HG02970 (cell line): Measurements from ENCODE around the gene UBAC1.
"Not testable (repeated sequence)": the region's sequence is repeated elsewhere in the genome, so short reads cannot be mapped to it uniquely, and the experiment has no call there.

Source experiments
- ATAC-seq: cut with Tn5 transposase; IDR thresholded peaks from one replicate; pipeline ENCODE4 v1.9.1; 2021; ENCODE audit warnings: mild to moderate bottlenecking, moderate library complexity, moderate number of reproducible peaks; ENCODE audit not compliant: unreplicated experiment, low FRiP score

The UBAC1 gene

DNA sequence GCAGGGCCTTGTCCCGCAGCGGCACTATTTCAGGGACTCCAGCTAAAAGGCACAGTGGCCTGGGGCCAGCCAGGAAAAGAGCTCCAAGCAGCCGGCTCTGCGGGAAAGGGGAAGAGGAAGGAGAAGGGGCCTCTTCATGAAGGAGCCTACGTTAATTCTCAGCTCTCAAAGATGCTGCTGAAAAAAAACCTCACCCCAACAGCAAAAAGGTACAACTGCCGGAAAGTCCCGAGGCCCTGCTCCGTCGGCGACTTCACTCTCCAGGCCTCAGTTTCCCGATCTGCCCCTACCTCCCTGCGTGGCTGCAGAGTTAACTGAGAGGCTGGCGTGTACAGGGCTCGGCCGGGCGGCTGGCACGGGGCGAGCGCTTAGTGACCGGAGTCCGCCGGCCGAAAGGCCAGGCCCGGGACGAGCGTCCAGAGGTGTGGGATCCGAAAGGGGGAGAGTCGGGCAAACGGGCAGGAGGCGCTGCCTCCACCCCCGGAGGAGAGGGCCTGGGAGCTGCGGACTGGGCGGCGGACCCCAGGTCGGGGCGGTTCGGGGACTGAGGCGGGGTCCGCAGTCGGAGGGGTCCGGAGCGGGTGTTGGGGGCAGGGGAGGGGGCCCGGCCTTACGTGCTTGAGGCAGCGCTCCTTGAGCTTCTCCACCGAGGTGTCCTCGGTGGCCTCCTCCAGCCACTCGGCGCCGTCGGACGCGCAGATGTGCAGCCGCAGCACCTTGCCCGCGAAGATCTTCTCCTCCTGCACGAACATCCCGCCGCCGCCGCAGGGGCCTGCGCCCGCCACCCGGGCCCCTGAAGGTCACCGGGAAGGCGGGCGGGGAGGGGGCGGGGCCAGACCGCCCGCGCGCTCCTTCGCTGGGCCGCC lies 529 bp downstream of the UBAC1 start:
- no peak for ATAC-seq

DNA sequence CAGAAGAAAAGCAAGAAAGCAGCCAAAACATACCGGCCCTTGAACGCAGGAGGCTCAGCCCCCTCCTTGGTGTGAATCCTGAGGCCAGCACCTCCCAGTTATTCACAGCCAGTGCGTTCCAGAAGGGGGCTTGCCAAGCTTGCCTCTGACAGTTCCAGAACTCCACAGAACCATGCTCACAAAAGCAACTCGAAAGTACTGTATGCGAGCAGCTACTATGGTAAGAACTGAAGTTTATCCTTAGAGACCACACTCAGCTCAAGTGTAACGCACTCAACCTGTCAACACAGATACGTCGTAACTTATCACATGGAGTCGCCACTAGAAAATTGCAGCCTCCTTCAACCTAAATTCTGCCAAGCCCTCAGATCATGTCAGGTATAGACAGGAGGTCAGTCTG lies 1.4 kb downstream of the UBAC1 start:
- no peak for ATAC-seq

DNA sequence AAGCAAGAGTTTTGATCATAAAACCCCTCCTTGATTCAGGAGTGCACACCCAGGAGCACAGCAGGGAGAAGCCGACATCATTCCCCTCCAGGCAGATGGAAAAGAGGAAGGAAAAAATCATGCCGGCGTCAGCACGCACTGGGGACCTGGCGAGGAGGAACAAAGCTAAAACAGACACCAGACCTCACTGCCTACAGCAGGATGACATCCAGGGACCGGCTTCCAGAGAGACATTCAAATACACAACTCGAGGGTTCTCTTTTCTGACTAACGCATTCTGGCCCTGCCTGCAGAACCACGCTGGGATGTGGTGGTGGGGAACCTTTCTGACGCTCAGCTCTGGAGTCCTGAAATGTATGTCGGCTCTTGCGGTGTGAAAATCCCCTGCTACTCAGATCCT lies 2.7 kb downstream of the UBAC1 start:
- no peak for ATAC-seq

DNA sequence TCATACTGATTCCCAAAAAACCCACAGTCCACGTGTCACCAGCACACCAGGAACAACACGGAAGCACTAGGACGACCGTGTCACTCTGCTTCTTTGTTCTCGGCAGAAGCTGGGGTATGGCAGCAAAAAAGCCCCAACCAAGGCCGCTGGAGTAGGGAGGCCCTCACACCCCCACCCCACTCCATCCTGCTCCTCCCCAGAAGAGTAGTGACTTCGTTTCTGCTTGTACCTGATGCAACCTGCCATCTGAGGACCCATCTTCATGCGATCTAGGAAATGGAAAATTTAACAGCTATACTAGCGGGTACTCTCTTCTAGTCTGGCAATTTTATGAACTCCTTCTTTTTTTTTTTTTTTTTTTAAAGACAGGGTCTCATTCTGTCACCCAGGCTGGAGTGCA lies 3.7 kb downstream of the UBAC1 start:
- no peak for ATAC-seq

DNA sequence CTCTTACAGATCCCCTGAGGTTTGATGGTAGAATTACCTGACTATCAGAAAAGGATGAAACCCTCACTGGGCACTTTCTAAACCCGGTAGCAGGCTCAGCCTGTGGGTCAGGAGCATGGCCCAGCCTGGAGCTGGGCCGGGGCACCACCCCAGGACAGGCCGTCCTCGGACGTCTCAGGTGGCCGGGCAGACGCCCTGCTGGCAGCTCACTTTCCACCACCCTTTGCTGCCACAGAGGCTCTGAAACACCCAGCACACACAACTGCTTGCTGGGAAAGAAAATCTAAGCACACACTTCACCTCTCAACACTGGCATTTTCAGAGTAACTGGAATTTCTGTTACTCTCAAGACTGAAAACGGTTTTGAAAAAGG lies 4.4 kb downstream of the UBAC1 start:
- no peak for ATAC-seq

GRCh38 chr9:135955934-135956801 lies 5.0 kb downstream of the UBAC1 start:
- no peak for ATAC-seq

DNA sequence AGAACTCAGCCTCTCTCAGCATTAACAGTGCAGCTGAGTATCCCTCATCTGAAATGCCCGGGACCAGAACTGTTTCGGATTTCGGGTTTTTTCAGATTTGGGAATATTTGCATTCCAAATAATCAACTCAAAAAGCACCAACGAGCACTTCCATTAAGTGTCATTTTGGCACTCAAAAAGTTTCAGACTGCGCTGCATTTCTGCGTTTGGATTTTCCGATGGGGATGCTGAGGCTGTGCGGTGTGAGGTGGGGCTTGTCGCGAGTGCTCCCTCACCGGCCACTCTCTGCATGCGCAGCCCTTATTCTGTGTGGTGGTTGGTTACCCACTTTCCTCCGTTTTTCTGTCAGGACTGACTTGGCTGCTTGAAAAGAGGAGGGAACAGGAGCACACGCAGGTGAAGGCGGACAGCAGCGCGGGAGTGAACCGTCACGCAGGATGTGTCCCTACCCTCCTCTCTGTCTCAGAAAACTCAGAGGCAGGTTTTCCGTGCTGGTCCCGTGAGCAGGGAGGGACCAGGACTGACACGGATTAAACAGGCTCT lies 8.4 kb downstream of the UBAC1 start:
- no peak for ATAC-seq

DNA sequence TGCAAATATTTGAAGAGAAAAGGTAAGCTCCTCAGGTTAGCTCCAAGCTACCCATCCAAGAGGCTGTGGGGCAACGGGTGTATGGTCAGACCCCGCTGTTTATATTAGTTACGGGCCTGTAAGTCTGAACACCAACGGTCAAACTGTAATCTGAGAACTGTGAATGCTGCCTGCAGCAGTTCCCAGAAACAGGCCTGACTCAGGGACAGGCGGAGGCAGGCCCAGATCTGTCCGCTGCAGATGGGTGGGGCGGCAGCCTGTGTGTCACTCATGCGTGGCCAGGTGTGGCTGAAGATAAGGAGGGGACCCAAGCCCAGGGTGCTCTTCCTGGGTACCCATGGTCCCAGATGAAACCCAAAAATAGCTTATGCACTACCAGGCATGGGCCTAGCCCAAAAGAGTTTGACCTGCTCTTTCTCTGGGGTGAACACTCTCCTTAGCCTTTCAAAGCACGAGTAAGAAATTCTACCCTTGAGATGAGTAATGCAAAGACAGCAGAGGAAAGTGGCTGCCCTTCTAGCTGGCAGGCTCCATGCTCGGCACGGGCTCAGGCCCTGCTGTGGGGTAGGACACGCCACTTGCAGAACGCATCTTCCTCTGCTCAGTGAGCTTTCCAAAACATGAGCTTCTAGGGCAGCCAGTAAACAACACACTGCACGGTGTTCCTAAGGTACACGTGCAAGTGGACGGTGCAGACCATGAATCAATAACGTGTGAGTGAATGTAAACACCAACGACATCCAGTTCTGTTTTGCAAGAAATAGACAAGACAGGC lies 9.1 kb downstream of the UBAC1 start:
- no peak for ATAC-seq

- ATAC-seq: not testable (repeated sequence)
Measured at GRCh38 chr9:135951310-135951709, 9.9 kb downstream of the UBAC1 start.

DNA sequence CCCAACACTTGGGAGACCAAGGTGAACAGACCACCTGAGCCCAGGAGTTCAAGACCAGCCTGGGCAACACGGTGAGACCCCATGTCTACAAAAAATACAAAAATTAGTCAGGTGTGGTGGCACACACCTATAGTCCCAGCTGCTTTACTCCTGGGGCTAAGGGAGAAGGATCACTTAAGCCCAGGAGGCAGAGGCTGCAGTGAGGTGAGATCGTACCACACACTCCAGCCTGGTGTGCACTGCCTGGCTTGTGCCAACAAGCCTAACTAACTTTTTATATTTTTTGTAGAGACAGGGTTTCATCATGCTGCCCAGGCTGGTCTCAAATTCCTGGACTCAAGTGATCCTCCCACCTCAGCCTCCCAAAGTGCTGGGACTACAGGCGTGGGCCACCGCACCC lies 10.3 kb downstream of the UBAC1 start:
- ATAC-seq: not testable (repeated sequence)

DNA sequence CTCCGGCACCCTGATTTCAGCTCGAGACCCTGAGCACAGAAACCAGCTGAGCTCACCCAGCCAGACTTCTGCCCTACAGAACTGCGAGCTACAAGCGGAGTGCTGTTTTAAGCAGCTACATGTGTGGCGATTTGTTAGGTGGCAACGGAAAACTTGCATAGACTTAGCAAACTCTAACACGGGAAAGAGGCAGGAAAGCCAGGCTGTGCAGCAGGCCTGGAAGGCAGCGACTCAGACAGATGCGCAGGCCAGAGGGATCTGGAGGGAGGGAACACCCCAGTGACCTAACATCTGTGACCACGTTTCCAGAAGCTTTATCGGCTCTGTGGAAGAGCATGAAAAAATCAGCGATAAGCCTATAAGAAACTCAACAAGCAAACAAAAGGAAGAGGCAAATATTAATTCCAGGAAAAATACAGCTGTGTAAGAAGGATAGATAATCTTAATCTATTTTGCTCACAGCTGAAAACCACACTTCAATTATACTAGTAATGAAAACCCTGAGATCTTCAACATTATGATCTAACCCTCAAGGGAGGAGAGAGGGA lies 11.0 kb downstream of the UBAC1 start:
- no peak for ATAC-seq

GRCh38 chr9:135949501-135950134 lies 11.6 kb downstream of the UBAC1 start:
- ATAC-seq: no peak

DNA sequence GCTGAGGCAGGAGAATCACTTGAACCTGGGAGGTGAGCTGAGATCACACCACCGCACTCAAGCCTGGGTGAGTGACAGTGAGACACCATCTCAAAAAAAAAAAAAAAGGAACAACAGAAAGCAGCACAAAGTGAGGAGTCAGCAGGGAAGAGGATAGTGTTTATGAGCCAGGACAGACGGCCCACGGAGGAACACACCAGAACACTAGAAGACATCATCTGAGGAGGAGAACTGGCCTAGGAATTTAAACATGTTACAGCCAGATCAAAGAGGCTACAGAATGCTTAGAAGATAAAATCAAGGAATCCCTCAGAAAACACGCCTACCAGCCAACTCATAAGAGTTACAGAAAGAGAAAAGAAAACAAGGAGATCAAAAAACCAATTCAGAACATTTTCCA lies 12.2 kb downstream of the UBAC1 start:
- ATAC-seq: no peak

DNA sequence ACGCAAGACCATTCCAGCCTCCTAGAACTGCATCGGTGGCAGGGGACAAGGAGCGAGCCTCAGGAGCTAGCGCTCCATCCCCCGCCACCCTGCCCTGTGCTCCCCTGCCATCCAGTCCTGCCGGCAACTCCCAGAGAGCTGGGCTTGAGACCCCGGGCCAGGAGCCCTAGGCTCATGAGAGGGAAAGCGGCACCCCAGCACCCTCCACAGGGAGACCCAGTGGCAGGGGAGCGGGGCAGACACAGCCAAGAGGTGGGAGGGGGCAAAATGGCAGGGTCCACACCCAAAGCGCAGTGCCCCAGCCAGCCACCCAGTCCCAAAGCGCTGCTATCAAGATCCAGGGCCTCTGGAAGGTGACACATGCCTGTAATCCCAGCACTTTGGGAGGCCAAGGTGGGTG lies 12.7 kb downstream of the UBAC1 start:
- ATAC-seq: no peak

DNA sequence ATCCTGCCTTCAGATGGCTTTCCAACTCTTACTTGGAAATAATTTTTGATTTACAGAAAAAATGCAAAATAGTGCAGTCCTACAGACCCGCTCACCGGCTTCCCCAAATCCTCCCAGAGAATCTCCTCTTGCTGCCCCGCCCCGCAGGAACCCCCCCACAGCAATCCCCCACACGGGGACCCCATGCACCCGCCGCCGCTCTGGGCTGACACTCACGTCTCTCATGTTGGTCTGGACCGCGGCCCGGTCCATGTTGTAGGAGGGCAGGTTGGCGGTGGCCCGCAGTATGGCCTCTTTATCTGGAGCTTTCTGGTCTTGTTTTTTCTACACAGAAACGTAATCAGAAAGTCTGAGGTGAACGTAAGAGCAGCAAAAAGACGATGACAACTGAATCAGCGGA lies 13.6 kb downstream of the UBAC1 start:
- no peak for ATAC-seq

DNA sequence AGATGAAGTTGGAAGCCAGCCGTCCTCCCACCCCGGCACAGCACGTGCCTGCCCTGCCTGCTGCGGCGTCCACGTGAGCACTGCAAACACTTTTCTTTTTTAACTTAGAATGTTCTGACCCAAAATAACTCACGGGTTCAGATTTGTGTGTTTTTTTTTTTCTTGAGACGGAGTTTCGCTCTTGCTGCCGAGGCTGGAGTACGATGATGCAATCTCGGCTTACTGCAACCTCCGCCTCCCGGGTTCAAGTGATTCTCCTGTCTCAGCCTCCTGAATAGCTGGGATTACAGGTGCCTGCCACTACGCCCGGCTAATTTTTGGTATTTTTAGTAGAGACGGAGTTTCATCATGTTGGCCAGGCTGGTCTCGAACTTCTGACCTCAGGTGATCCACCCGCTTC lies 14.1 kb downstream of the UBAC1 start:
- ATAC-seq: not testable (repeated sequence)

- no peak for ATAC-seq
Measured at GRCh38 chr9:135946392-135946994, 14.7 kb downstream of the UBAC1 start.

DNA sequence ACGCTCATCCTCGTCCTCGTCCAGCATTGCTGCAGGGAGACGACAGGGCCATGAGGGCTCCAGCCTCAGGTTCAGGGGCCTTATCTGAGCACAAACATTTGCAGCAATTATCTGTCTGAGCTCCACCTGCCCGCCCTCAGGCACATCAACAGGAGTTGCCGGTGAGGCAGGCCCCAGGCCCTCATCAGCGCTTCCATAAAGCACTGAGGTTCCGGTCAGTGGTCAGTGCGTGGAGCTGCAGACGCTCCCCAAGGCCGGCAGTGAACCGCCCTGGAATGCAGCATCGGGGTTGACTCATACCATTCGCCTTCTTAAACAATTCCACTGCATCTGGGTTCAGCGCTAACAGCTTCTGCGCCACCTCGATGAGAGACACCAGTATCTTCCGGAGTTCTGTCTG lies 15.2 kb downstream of the UBAC1 start:
- no peak for ATAC-seq

DNA sequence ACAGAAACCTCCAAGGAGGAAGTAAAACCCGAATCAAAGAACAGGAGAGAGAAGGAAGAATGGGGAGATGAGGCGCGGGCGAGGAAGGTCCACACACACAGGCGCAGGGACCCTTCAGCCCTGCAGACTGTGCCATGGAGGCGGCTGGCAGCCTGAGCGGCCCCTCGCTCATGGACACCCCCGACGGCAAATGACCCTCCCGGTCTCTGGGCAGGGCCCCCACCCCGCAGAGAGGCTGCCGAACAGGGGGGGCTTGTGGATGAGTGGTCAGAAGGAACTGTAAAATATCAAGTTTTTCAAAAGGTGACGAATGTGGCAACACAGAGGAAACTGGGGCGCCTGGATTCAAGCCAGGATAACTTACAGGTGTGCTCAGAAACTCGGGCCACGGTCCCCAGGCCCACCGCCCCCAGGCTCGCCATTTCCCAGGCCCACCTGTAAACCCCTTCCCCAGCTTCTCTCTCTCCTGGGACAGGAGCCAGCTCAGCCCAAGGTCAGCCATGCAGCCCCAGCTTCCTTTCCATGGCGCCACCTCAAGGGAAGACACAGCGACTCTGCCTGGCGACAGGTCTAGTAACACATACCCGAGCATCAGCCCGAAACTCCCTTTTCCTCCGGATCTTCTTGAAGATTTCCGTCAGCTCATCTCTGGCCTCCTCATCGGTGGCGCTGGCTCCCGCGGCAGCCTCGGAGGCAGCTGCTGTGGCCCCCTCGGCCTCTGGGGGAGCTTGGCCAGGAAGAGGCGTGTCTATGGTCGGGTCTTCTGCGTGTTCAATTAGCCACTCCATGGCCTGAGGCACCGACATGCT lies 16.5 kb downstream of the UBAC1 start:
- no peak for ATAC-seq
